HTERT RPE-1 (cell line): ENCODE measurements around the gene KCNMB2.

Source experiments
- in situ Hi-C: fragments of 300-500 bp; cut with MboI; formaldehyde crosslinking; loops from 4 replicates; pipeline ENCODE4 v1.14.3; 2020; ENCODE audit warnings: low sequenced_read_pairs

The KCNMB2 gene

DNA sequence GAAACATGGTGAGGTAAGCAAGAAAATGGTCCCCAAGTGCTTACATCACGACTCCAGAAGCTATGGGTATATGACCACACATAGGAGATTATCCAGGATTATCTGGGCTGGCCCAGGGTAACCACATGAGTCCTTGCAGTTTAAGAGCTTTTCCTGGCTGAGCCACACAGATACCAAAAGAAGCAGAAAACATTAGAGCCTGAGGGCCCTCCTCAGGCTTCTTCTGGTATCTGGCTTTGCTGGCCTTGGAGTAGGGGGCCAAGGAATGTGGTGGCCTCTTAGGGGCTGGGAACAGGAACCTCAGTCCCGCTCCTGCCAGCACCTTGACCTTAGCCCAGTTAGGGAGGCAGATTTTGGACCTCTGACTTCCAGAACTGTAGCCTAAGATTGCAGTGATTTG is 259.1 kb downstream of the KCNMB2 start:
- in situ Hi-C loops: no loop called here

DNA sequence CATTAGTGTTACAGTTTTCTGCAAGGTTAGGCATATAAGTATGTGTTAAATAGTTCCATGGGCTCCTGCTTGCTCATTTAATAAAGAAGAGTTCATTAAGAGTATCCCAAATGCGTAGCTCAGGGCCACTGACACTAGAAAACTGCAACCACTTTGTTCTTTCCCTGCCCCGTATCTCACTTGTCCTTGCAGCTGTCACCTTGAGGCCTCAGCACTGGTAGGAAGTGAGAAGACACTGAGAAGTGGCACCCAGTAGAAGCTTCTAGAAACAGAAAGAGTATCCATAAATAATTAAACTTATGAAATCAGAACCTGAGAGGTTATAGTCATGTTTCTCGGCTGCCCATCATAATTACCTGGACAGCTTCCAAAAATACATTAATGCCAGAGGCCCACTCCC is 266.0 kb downstream of the KCNMB2 start:
- in situ Hi-C loops: no loop called here

- in situ Hi-C loops: no loop called here
These were observed 266.9 kb downstream of the KCNMB2 start for GRCh38 chr3:178802993-178803693.

DNA sequence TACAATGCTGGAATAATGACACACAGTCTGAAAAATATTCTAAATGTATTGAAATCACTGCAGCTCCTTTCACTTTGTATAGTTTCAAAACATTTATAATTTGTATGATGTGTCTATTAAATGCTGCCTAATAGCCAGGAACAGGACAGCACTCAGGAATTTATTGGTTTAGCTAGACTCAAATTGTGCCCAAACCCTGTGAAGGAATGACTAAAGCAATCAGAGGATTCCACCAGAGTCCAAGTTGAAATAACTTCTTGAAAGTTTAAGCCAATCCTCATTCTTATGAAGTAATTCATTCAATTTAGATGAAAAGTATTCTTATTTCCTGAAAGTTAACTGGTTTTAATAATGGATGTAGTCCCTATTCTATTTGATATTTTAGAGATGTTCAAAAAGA is 268.4 kb downstream of the KCNMB2 start:
- in situ Hi-C loops: no loop called here

DNA sequence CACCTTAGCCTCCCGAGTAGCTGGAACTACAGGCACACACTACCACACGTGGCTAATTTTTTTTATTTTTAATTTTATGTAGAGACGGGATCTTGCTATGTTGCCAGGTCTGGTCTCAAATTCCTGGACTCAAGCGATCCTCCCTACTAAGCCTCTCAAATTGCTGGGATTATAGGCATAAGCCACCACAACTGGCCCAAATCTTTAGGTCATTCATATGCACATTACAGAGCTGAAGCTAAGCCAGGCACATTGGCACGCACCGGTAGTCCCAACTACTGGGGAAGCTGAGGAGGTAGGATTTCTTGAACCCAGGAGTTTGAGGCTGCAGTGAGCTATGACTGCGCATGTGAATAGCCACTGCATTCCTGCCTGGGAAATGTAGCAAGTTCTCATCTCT is 269.5 kb downstream of the KCNMB2 start:
- in situ Hi-C loops: no loop called here

- in situ Hi-C loops: no loop called here
These were observed 270.4 kb downstream of the KCNMB2 start for GRCh38 chr3:178806651-178807050.

DNA sequence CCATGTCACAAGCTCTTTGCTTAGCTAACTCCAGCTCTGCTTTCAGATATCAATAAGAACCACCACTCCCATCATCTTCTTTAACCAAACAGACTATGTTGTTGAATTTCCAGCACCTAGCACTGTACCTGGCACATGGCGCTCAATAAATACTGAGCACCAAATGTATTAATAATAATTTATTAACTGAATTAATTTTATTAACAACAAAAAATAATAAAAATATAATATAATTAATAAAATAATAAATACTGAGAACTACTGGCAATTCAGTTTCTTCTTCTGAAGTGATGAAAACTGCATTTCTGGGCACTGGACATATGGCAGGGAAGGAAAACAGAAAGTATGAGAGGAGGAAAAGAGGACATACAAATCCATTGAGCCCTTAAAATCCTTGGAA is 271.5 kb downstream of the KCNMB2 start:
- in situ Hi-C loops: no loop called here

- in situ Hi-C loops: no loop called here
These were observed 272.5 kb downstream of the KCNMB2 start for GRCh38 chr3:178808748-178809147.

DNA sequence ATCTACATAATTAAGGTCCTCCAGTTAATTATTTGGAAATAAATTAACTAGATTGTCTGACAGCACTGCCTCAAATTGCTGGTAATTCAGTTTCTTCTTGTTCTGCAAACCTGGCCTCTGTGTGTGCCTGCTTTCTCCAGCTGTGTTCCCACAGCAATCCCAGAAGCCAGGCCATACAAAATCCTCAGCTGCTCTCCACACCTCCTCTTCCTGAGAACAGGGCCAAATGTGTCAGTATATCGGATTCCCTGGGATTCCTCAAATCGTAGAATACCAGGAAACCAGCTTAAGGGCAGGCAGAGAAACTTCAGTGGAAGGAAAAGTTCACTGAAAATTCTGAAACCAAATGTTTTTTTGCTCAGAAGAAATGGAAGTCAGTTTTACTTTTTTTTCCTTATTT is 273.9 kb downstream of the KCNMB2 start:
- in situ Hi-C loops: no loop called here

- in situ Hi-C loops: no loop called here
These were observed 286.5 kb downstream of the KCNMB2 start for GRCh38 chr3:178822722-178823121.

- in situ Hi-C loops: no loop called here
These were observed 286.9 kb downstream of the KCNMB2 start for GRCh38 chr3:178823150-178823549.

GRCh38 chr3:178823591-178824246 is 287.5 kb downstream of the KCNMB2 start:
- in situ Hi-C loops: no loop called here

DNA sequence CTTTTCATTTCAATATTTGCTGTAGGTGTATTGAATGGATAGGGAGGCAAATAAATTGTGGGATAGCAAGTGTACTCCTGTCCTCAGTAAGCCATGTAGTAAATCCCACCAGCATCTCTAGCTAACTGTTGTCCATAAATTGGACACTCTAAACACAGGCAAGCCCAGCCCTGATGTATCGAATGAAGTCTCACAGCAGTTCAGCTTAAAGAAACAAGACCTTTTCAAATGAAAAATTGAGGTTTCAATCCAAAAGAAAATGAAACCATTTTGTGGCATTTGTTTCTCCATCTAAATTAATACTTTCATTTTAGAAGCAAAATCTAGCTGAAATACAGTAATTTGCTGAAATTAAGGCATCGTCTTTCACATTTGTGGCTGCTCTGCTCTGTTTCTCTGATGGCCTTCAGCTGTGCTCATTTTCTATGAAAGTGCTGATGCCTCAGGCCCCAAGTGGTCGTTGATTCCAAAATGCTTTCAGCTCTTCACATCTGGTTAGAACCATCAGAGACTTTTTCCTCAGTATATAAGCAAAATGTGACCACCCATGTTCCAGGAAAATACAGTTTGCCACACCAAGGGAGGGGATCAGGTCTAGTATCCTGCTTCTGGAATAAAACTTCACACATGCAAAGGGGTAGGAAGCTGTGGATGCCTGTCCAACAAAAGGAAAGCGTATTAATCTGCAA is 290.3 kb downstream of the KCNMB2 start:
- in situ Hi-C loops: no loop called here

DNA sequence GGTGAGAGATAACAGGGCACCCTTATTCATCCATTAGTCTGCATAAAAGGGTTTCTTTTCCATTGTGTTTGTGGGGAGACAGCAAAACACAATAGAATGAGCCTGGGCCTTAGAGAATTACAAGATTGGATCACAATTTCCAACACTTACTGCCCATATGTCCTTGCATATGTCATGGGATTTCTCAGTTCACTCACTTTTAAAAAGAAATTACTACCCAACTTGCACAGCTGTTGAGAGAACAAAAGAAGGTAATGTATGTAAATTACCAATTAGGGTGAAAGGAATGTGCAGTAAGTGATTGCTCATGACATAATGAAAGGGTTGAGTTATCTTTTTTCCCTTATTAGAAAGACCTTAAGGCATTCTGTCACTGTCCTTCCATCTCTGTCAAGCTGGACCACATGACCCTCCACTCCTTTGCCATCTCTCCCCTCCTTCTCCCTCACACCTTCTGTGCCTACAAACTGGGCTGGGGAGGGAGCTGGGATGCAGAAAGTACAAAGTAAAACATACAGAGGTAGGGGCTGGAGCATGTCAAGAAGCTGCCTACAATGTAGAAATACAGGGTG is 291.1 kb downstream of the KCNMB2 start:
- in situ Hi-C loops: no loop called here

DNA sequence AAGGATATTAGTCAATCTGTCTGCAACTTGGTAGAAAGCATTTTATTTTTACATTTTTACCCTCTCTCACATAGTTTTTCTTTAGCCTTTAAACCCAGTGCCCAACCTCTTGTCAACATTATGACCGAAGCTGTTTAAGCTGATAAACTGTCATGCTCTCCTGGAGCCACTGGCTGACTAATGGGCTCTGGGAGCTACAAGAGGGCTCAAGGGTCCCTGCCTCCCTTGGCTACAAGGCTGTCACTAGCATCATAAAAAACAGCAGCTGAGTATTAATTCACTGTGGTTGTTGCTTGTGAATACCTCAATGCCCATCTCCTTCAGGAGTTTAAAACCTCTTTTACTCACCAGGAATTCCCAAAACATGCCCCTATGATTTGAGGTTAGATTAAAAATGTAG is 297.5 kb downstream of the KCNMB2 start:
- in situ Hi-C loops: no loop called here

- in situ Hi-C loops: no loop called here
These were observed 298.8 kb downstream of the KCNMB2 start for GRCh38 chr3:178835033-178835432.

- in situ Hi-C loops: no loop called here
These were observed 301.3 kb downstream of the KCNMB2 start for GRCh38 chr3:178837512-178837911.

DNA sequence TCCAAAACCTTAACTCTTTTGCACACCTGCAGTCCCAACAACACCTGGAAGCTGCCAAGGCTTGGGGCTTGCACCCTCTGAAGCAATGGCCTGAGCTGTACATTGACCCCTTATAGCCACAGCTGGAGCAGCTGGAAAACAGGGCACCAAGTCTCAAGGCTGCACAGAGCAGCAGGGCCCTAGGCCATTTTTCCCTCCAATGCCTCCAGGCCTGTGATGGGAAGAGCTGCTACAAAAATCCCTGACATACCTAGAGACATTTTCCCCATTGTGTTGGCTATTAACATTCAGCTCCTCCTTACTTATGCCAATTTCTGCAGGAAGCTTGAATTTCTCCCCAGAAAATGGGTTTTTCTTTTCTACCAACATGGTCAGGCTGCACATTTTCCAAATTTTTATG is 304.4 kb downstream of the KCNMB2 start:
- in situ Hi-C loops: no loop called here

GRCh38 chr3:178841011-178841410 is 304.8 kb downstream of the KCNMB2 start:
- in situ Hi-C loops: no loop called here

GRCh38 chr3:178844916-178845315 is 308.7 kb downstream of the KCNMB2 start:
- in situ Hi-C loops: no loop called here

- in situ Hi-C loops: no loop called here
These were observed 309.3 kb downstream of the KCNMB2 start for GRCh38 chr3:178845420-178846118.
